PC-9 (cell line): ENCODE measurements around the gene GYPA. TPM values are rescaled to one million over a fixed set of nuclear protein-coding genes. Genes with fewer than 3 reads are reported as not detected.

ENCODE experiments used
- BruUV-seq: library from RNA; stranded (reverse); fragments of 400-500 nt; replicated peaks from 2 replicates; lab custom pipeline; 2021; lab: Mats Ljungman, UMichigan
- CTCF ChIA-PET: fragments of 300-600 bp; sonication (Branson Sonifier 250); formaldehyde crosslinking; loops from one replicate; lab custom pipeline; 2022; ENCODE audit warnings: antibody characterized with exemption; lab: Charles Lee
- POLR2A ChIA-PET: fragments of 300-600 bp; sonication (Branson Sonifier 250); formaldehyde crosslinking; loops from one replicate; lab custom pipeline; 2022; ENCODE audit warnings: antibody characterized with exemption; ENCODE audit not compliant: unreplicated experiment; lab: Charles Lee
- DNase-seq, 2 experiments: peaks; one replicate each; pipeline versions ENCODE4 v3.0.0 to v3.0.0-alpha.2; 2015 to 2022; ENCODE audit warnings: mixed read lengths in 1 of 2
- H2AFZ ChIP-seq: fragments of 200-600 bp; sonication (generic); 2 replicates; pipeline ENCODE4 v1.8.1; 2017; ENCODE audit warnings: antibody characterized with exemption
- H3F3A ChIP-seq: fragments of 200-600 bp; sonication (generic); 2 replicates; pipeline ENCODE4 v1.8.1; 2017; ENCODE audit warnings: antibody characterized with exemption, mild to moderate bottlenecking, low read depth; ENCODE audit not compliant: insufficient read depth
- H3K27ac ChIP-seq: fragments of 200-600 bp; sonication (generic); 2 replicates; pipeline ENCODE4 v1.6.1; 2016; ENCODE audit warnings: mixed run types
- H3K27me3 ChIP-seq: fragments of 200-600 bp; sonication (generic); 2 replicates; pipeline ENCODE4 v1.6.1; 2016; ENCODE audit warnings: low read depth, mixed run types; ENCODE audit not compliant: insufficient read depth
- H3K36me3 ChIP-seq: fragments of 200-600 bp; sonication (generic); 2 replicates; pipeline ENCODE4 v1.6.1; 2016; ENCODE audit warnings: low read depth, mixed run types
- H3K4me1 ChIP-seq: fragments of 200-600 bp; sonication (generic); replicated peaks from 2 replicates; pipeline ENCODE4 v1.6.1; 2016; ENCODE audit warnings: mixed run types; ENCODE audit not compliant: insufficient read depth
- H3K4me2 ChIP-seq: fragments of 200-600 bp; sonication (generic); 2 replicates; pipeline ENCODE4 v1.6.1; 2017; ENCODE audit warnings: mixed run types
- H3K4me3 ChIP-seq: fragments of 200-600 bp; sonication (generic); 2 replicates; pipeline ENCODE4 v1.6.1; 2016; ENCODE audit warnings: mixed run types
- H3K79me2 ChIP-seq: fragments of 200-600 bp; sonication (generic); 2 replicates; pipeline ENCODE4 v1.6.1; 2017; ENCODE audit warnings: low read depth, mixed run types
- H3K9me2 ChIP-seq: fragments of 200-600 bp; sonication (generic); 2 replicates; pipeline ENCODE4 v1.8.1; 2017; ENCODE audit warnings: mild to moderate bottlenecking; ENCODE audit not compliant: insufficient read depth
- H3K9me3 ChIP-seq: fragments of 200-600 bp; sonication (generic); 2 replicates; pipeline ENCODE4 v1.8.1; 2016; ENCODE audit warnings: low read depth; ENCODE audit not compliant: insufficient read depth
- H4K20me1 ChIP-seq: fragments of 200-600 bp; sonication (generic); 2 replicates; pipeline ENCODE4 v1.8.1; 2017; ENCODE audit not compliant: insufficient read depth
- CTCF ChIP-seq: fragments of 200-600 bp; sonication (generic); conservative IDR thresholded peaks from 2 replicates; pipeline ENCODE4 v1.6.1; 2017; ENCODE audit warnings: mixed run types, antibody characterized with exemption, mild to moderate bottlenecking, moderate library complexity
- EZH2 ChIP-seq: fragments of 200-600 bp; sonication (generic); IDR thresholded peaks from 2 replicates; pipeline ENCODE4 v1.8.0; 2017; ENCODE audit warnings: antibody characterized with exemption, low read depth
- intact Hi-C: fragments of 100-400 bp; cut with micrococcal nuclease; formaldehyde crosslinking; loops from one replicate; pipeline ENCODE4 v1.10.0; 2022; ENCODE audit not compliant: unreplicated experiment
- total RNA-seq: library from RNA; stranded (reverse); gene quantifications from 2 replicates; pipeline ENCODE4 v1.2.3, GENCODE V29; 2021

GYPA gene
- total RNA-seq, 1 experiment from 2014 or later = not detected

GRCh38 chr4:144185086-144185485 lies 44.6 kb upstream of the GYPA start:
- Histone ChIP-seq H3K79me2 (no peaks in the 10 kb centered on the region), H3K27ac (no peak overlapping the region), H3K27me3 (no peaks in the 10 kb centered on the region), H3K4me2 (no peak overlapping the region), H2AFZ (no peak overlapping the region), H4K20me1 (no peaks in the 10 kb centered on the region), H3K9me3 (no peaks in the 10 kb centered on the region), H3K4me3 (no peak overlapping the region), H3K4me1 (no peaks in the 10 kb centered on the region), H3K9me2 (no peaks in the 10 kb centered on the region), H3F3A (no peaks in the 10 kb centered on the region), H3K36me3 (no peaks in the 10 kb centered on the region)
- intact Hi-C loops = no loop called here
- DNase-seq = no peak
- ChIA-PET POLR2A (no interaction called here), CTCF (no interaction called here)
- no TSS peak for BruUV-seq
- no peak for TF ChIP-seq CTCF
- TF ChIP-seq EZH2 = no peak

DNA sequence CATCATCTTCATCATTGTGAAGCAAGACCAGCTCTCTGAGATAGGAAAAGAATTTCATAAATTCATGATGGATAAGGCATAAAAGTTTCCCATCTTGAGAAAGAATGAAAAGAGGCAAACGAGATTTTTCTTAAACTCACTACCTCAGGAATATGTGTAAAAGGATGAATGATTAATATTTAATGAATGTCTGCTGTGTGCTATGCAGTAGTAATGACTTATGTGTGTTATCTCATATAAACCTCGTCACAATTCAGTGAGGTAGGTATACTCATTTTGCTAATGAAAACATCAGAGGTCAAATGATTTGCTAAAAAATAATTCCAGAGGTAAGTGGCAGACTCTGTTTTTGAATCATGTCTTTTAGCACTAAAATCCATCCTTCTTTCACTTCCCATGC lies 42.6 kb upstream of the GYPA start:
- H3K4me3 ChIP-seq = no peak overlapping the region
- no peak for TF ChIP-seq CTCF
- TF ChIP-seq EZH2 = no peak

DNA sequence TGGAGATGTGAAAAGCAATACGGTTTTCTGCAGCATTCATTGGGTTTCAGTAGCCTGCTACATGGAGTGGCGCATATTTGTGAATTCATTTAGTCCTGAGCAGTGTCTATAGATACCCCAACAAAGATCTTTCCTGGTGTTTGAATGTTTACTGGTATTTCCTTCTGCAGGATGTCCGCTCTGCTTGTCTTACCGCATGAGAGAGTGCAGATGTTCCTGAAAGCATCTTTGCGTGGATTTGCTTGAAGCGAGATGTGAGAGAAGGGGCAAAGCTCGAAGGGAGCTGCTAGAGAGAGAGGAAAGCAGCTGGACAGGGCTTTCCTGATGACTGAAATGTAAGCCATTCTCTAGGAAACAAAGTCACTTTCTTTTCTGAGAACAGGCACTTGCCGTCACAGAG lies 40.9 kb upstream of the GYPA start:
- intact Hi-C loops = no loop called here
- no peaks in the 10 kb centered on the region for H3K79me2 ChIP-seq
- H3K9me3 ChIP-seq = no peaks in the 10 kb centered on the region
- BruUV-seq = no TSS peak
- no peak overlapping the region for H3K27ac ChIP-seq
- POLR2A ChIA-PET = no interaction called here
- H3K27me3 ChIP-seq = no peaks in the 10 kb centered on the region
- H3K4me1 ChIP-seq = no peaks in the 10 kb centered on the region
- no peak overlapping the region for H3K4me3 ChIP-seq
- no peak for DNase-seq
- no peaks in the 10 kb centered on the region for H3K9me2 ChIP-seq
- no peaks in the 10 kb centered on the region for H3F3A ChIP-seq
- H3K4me2 ChIP-seq = no peak overlapping the region
- CTCF ChIA-PET = no interaction called here
- H3K36me3 ChIP-seq = no peaks in the 10 kb centered on the region
- no peak for TF ChIP-seq CTCF
- TF ChIP-seq EZH2 = no peak
- no peak overlapping the region for H2AFZ ChIP-seq
- no peaks in the 10 kb centered on the region for H4K20me1 ChIP-seq

More for the DNA sequence above, 42.6 kb upstream of the GYPA start:
- no peak overlapping the region for H3K27ac ChIP-seq
- H3K4me2 ChIP-seq = no peak overlapping the region
- no peaks in the 10 kb centered on the region for H3K36me3 ChIP-seq
- no peaks in the 10 kb centered on the region for H3K27me3 ChIP-seq
- no peaks in the 10 kb centered on the region for H3K4me1 ChIP-seq
- H4K20me1 ChIP-seq = no peaks in the 10 kb centered on the region
- no TSS peak for BruUV-seq
- H3K9me2 ChIP-seq = no peaks in the 10 kb centered on the region
- H3K9me3 ChIP-seq = no peaks in the 10 kb centered on the region
- H3F3A ChIP-seq = no peaks in the 10 kb centered on the region
- ChIA-PET CTCF (no interaction called here), POLR2A (no interaction called here)
- no peak overlapping the region for H2AFZ ChIP-seq
- no peaks in the 10 kb centered on the region for H3K79me2 ChIP-seq
- intact Hi-C loops = no loop called here
- DNase-seq = no peak
